ENCODE measurements around the gene GET4.
"Not testable (repeated sequence)": the region's sequence is repeated elsewhere in the genome, so short reads cannot be mapped to it uniquely, and the experiment has no call there.

Gene GET4

GRCh38 chr7:917255-918117 is 41.1 kb downstream of the GET4 start:
- DNase-seq: no peak

GRCh38 chr7:918118-918425 is 41.7 kb downstream of the GET4 start:
- DNase-seq: no peak

- peak; percentile 0 for DNase-seq
These were observed 42.2 kb downstream of the GET4 start for GRCh38 chr7:918441-919113.

- peak; percentile 1 for DNase-seq
These were observed 42.7 kb downstream of the GET4 start for GRCh38 chr7:919114-919442.

GRCh38 chr7:919924-920341 is 43.6 kb downstream of the GET4 start:
- peak; percentile 1 for DNase-seq

- DNase-seq: peak; percentile 1
These were observed 44.2 kb downstream of the GET4 start for GRCh38 chr7:920351-921070.

GRCh38 chr7:921071-921461 is 44.7 kb downstream of the GET4 start:
- no peak for DNase-seq

GRCh38 chr7:921581-922333 is 45.4 kb downstream of the GET4 start:
- DNase-seq: peak; percentile 2

- peak; percentile 16 for DNase-seq
These were observed 46.2 kb downstream of the GET4 start for GRCh38 chr7:922334-923107.

GRCh38 chr7:923108-924041 is 47.0 kb downstream of the GET4 start:
- DNase-seq: peak; percentile 87

GRCh38 chr7:924042-924441 is 47.7 kb downstream of the GET4 start:
- DNase-seq: not testable (repeated sequence)

- DNase-seq: no peak
These were observed 48.3 kb downstream of the GET4 start for GRCh38 chr7:924541-925231.

GRCh38 chr7:925601-926000 is 49.2 kb downstream of the GET4 start:
- no peak for DNase-seq

GRCh38 chr7:926061-927030 is 50.0 kb downstream of the GET4 start:
- DNase-seq: no peak

GRCh38 chr7:927031-927671 is 50.8 kb downstream of the GET4 start:
- no peak for DNase-seq

- peak; percentile 1 for DNase-seq
These were observed 53.0 kb downstream of the GET4 start for GRCh38 chr7:929311-929711.

GRCh38 chr7:930975-931758 is 54.8 kb downstream of the GET4 start:
- DNase-seq: no peak

All from effector CD4-positive, alpha-beta T cell (primary cell).